ENCODE data around the gene LY6G6F. TPM values are rescaled to one million over a fixed set of nuclear protein-coding genes. Genes with fewer than 3 reads are reported as not detected.
A peak's percentile ranks its signal among the peaks of the same experiment; 100 is the strongest.

LY6G6F gene
- total and polyA plus RNA-seq, 2 donors (not counting 1 experiment from before 2014, with no cell fraction given), result not detected

DNA sequence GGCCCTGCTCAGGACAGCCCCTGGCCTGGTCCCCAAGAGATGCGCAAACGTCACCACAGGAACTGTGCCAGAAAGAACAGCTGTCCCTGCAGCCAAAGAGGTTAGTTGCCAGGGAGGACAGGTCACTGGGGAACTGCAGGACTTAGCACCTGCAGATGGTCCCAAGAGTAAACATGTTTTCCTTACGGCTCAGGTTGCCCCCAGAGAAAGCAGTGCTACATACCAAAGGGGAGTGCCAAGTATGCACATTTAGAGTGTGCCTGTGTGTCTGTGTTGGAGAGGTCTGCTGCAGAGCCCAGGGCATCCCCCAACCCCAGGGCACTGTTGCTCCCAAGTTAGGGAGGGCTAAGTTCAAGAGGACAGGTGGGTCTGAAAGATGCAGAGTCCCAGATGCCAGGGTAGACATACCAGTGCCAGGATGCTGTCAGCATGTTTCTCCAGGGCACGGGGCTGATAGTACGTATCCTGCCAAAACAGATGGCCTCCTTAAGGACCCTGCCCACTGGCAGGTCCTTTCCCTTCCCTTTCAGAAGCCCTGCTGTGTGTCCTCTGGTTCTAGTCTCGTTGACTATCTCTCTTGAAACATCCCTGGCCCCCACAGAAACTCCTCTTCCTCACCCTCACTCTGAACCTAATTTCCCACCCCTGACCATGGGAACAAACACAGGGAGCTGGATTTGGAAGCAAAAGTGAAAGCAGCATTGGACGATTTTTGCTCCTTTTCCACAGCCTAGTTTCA is 4.8 kb upstream of the LY6G6F start:
- TF ChIP-seq, protein P1, sequence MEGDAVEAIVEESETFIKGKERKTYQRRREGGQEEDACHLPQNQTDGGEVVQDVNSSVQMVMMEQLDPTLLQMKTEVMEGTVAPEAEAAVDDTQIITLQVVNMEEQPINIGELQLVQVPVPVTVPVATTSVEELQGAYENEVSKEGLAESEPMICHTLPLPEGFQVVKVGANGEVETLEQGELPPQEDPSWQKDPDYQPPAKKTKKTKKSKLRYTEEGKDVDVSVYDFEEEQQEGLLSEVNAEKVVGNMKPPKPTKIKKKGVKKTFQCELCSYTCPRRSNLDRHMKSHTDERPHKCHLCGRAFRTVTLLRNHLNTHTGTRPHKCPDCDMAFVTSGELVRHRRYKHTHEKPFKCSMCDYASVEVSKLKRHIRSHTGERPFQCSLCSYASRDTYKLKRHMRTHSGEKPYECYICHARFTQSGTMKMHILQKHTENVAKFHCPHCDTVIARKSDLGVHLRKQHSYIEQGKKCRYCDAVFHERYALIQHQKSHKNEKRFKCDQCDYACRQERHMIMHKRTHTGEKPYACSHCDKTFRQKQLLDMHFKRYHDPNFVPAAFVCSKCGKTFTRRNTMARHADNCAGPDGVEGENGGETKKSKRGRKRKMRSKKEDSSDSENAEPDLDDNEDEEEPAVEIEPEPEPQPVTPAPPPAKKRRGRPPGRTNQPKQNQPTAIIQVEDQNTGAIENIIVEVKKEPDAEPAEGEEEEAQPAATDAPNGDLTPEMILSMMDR (IDR thresholded peaks at IDR 0.05), result no peak
- TF ChIP-seq EZH2 (IDR thresholded peaks at IDR 0.05; ENCODE audit: borderline replicate concordance, insufficient read depth, low read depth, low read length, poor library complexity, severe bottlenecking), result no peak
- POLR2A ChIA-PET, result no interaction called here

More for the DNA sequence above, 4.8 kb upstream of the LY6G6F start:
- H3K36me3 ChIP-seq (replicated peaks in 1 of 2; ENCODE audit: control extremely low read depth in 1 of 2, control insufficient read depth in 1 of 2, extremely low read depth in 1 of 2, insufficient read depth in 2 of 2, low read length in 1 of 2), result peaks cover 0 to 36% of the 10 kb centered on the region in 2 experiments
- Mint-ChIP-seq H3K27ac (peak overlapping the region; percentile 91), H3K4me1 (peaks cover 32% of the 10 kb centered on the region), H3K4me3 (peak overlapping the region; percentile 98), H3K9me3 (ENCODE audit: insufficient read depth) (no peaks in the 10 kb centered on the region), H3K27me3 (no peaks in the 10 kb centered on the region)
- H2AFZ ChIP-seq (ENCODE audit: insufficient read depth, low read depth, low read length, poor library complexity, severe bottlenecking), result peak overlapping the region; percentile 89
- peaks cover 20 to 28% of the 10 kb centered on the region in 2 donors for H3K4me1 ChIP-seq (ENCODE audit: control insufficient read depth in 2 of 2, insufficient read depth in 2 of 2, low read length in 2 of 2)
- H3K4me2 ChIP-seq (replicated peaks; ENCODE audit: low read depth, low read length, poor library complexity, severe bottlenecking), result peak overlapping the region; percentile 75
- H3K79me2 ChIP-seq (ENCODE audit: control insufficient read depth, insufficient read depth, low read length), result peaks cover 42% of the 10 kb centered on the region
- H3K9me3 ChIP-seq (ENCODE audit: control extremely low read depth in 1 of 3, control insufficient read depth in 2 of 3, insufficient read depth in 1 of 3, low read length in 2 of 3), result no peaks in the 10 kb centered on the region
- no peak for ATAC-seq (ENCODE audit: low read depth)
- peak overlapping the region in 1 of 2 donors; percentile 93 for H3K27ac ChIP-seq (ENCODE audit: low read length in 2 of 2)
- 27% methylated on average over 6 of the region's 7 CpGs for WGBS (ENCODE audit: insufficient coverage)
- CTCF ChIA-PET, result interaction anchor here (1.7 to 2.3 kb wide), 2 partner anchors 68 to 129 kb away, joined by 8 to 11 read pairs; no protein-coding TSS in a partner anchor
- no peaks in the 10 kb centered on the region for H4K20me1 ChIP-seq (ENCODE audit: control insufficient read depth, insufficient read depth, low read length, poor library complexity, severe bottlenecking)
- H3K4me3 ChIP-seq (ENCODE audit: control extremely low read depth in 1 of 5, extremely low read depth in 1 of 5, insufficient read depth in 1 of 5, low read depth in 2 of 5, low read length in 4 of 5), result peak overlapping the region; percentile 65 to 98 (median 96)
- no peak for DNase-seq
- H3K27me3 ChIP-seq (replicated peaks in 1 of 4; ENCODE audit: control extremely low read depth in 1 of 4, control insufficient read depth in 3 of 4, insufficient read depth in 4 of 4, low read length in 3 of 4), result no peaks in the 10 kb centered on the region
- H3K9ac ChIP-seq (ENCODE audit: low read length), result peak overlapping the region; percentile 97
- intact Hi-C loops (cut with micrococcal nuclease), result loop anchor here (5.0 kb wide), 1 partner anchor 35 kb away; the partner anchor contains the start of genes CSNK2B and LY6G5B
